ENCODE data around the gene TGFBR1. TPM values are rescaled to one million over a fixed set of nuclear protein-coding genes. Genes with fewer than 3 reads are reported as not detected.
"Not testable (repeated sequence)": the region's sequence is repeated elsewhere in the genome, so short reads cannot be mapped to it uniquely, and the experiment has no call there.

Gene TGFBR1
- total and polyA plus RNA-seq, 7 experiments from 2014 or later, result 18.3 to 95.5 (median 27.8) TPM

DNA sequence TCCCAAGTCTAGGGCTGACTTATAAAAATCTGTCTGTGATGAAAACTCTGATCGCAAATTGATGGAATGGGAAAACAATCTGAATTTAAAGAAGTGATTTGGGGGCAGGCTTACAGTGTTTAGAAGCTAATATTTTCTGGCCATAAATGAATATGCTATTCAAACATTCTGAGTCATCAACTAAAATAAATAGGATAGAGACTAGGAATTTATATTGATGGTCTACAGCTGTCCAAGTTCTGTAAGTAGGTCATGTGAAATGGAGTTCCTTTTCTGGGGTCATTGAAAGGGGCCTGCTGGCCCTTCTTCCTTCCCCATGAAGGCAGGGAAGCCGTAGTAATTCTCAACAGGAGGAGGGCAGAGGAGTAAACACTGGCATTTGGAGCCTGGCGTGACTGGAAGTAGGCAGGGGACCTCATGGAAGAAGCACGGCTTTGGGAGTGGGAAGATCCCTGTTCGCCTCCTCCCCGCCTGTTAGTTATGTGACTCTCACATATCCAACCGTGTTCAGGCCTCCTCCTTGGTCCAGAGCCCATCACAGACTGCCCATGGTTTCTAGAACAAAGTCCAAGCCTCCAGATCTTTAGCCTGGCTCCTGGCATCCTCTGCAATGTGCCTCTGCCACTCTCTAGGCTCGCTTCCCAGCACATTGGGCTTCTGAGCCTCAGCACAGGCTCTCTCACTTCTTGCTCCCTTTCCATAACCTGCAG, 85.1 kb downstream of the TGFBR1 start:
- Histone ChIP-seq H3K36me3 (ENCODE audit: control insufficient read depth in 2 of 3, insufficient read depth in 3 of 3, low read length in 3 of 3) (no peaks in the 10 kb centered on the region), H3K4me1 (ENCODE audit: control insufficient read depth in 2 of 2, insufficient read depth in 2 of 2, low read length in 2 of 2) (no peaks in the 10 kb centered on the region), H3K9me3 (ENCODE audit: control insufficient read depth in 2 of 3, low read length in 3 of 3) (no peaks in the 10 kb centered on the region), H3K27ac (ENCODE audit: low read depth, low read length) (no peak overlapping the region), H3K4me3 (ENCODE audit: low read length) (no peak overlapping the region), H3K27me3 (ENCODE audit: control insufficient read depth in 2 of 2, insufficient read depth in 2 of 2, low read length in 2 of 2) (peaks cover 0 to 3% of the 10 kb centered on the region in 2 donors)
- H3K9me3 Mint-ChIP-seq, result peaks cover 0 to 1% (median 0%) of the 10 kb centered on the region in 11 donors
- ChIA-PET POLR2A (no interaction called here), CTCF (no interaction called here)
- intact Hi-C loops (cut with micrococcal nuclease), result no loop called here
- DNase-seq (no peak), ATAC-seq (no peak)
- peak overlapping the region in 1 of 9 donors; percentile 22 for H3K27ac Mint-ChIP-seq
- no peaks in the 10 kb centered on the region for H3K36me3 Mint-ChIP-seq
- H3K27me3 Mint-ChIP-seq, result peaks cover 0 to 50% (median 7%) of the 10 kb centered on the region in 5 donors
- H3K4me1 Mint-ChIP-seq, result peaks cover 0 to 17% (median 7%) of the 10 kb centered on the region in 7 donors
- no peak overlapping the region for H3K4me3 Mint-ChIP-seq

GRCh38 chr9:99190597-99191283, 85.8 kb downstream of the TGFBR1 start:
- ChIA-PET CTCF (no interaction called here), POLR2A (no interaction called here)
- H3K4me3 Mint-ChIP-seq, result no peak overlapping the region
- ATAC-seq, result no peak
- peaks cover 0 to 18% (median 7%) of the 10 kb centered on the region in 7 donors for H3K4me1 Mint-ChIP-seq
- H3K27me3 Mint-ChIP-seq, result peaks cover 0 to 52% (median 7%) of the 10 kb centered on the region in 5 donors
- no peak overlapping the region for H3K4me3 ChIP-seq (ENCODE audit: low read length)
- H3K36me3 Mint-ChIP-seq, result no peaks in the 10 kb centered on the region
- no peak overlapping the region for H3K27ac ChIP-seq (ENCODE audit: low read depth, low read length)
- H3K9me3 Mint-ChIP-seq, result peaks cover 0 to 1% (median 0%) of the 10 kb centered on the region in 11 donors
- no peaks in the 10 kb centered on the region for H3K4me1 ChIP-seq (ENCODE audit: control insufficient read depth in 2 of 2, insufficient read depth in 2 of 2, low read length in 2 of 2)
- peak overlapping the region in 1 of 9 donors; percentile 22 for H3K27ac Mint-ChIP-seq
- no peaks in the 10 kb centered on the region for H3K9me3 ChIP-seq (ENCODE audit: control insufficient read depth in 2 of 3, low read length in 3 of 3)
- H3K27me3 ChIP-seq (ENCODE audit: control insufficient read depth in 2 of 2, insufficient read depth in 2 of 2, low read length in 2 of 2), result peaks cover 0 to 3% of the 10 kb centered on the region in 2 donors
- no peaks in the 10 kb centered on the region for H3K36me3 ChIP-seq (ENCODE audit: control insufficient read depth in 2 of 3, insufficient read depth in 3 of 3, low read length in 3 of 3)
- intact Hi-C loops (cut with micrococcal nuclease), result no loop called here
- no peak for DNase-seq

GRCh38 chr9:99192786-99193465, 88.0 kb downstream of the TGFBR1 start:
- H3K27ac ChIP-seq (ENCODE audit: low read depth, low read length), result no peak overlapping the region
- ChIA-PET CTCF (no interaction called here), POLR2A (no interaction called here)
- H3K4me3 ChIP-seq (ENCODE audit: low read length), result no peak overlapping the region
- H3K36me3 ChIP-seq (ENCODE audit: control insufficient read depth in 2 of 3, insufficient read depth in 3 of 3, low read length in 3 of 3), result no peaks in the 10 kb centered on the region
- H3K9me3 ChIP-seq (ENCODE audit: control insufficient read depth in 2 of 3, low read length in 3 of 3), result no peaks in the 10 kb centered on the region
- peaks cover 0 to 29% (median 0%) of the 10 kb centered on the region in 7 donors for H3K4me1 Mint-ChIP-seq
- peaks cover 0 to 3% of the 10 kb centered on the region in 2 donors for H3K27me3 ChIP-seq (ENCODE audit: control insufficient read depth in 2 of 2, insufficient read depth in 2 of 2, low read length in 2 of 2)
- H3K27me3 Mint-ChIP-seq, result peaks cover 0 to 56% (median 7%) of the 10 kb centered on the region in 5 donors
- DNase-seq, result no peak
- no peaks in the 10 kb centered on the region for H3K36me3 Mint-ChIP-seq
- H3K9me3 Mint-ChIP-seq, result peaks cover 0 to 1% (median 0%) of the 10 kb centered on the region in 11 donors
- H3K27ac Mint-ChIP-seq, result no peak overlapping the region
- no peak overlapping the region for H3K4me3 Mint-ChIP-seq
- intact Hi-C loops (cut with micrococcal nuclease), result no loop called here
- ATAC-seq, result no peak
- no peaks in the 10 kb centered on the region for H3K4me1 ChIP-seq (ENCODE audit: control insufficient read depth in 2 of 2, insufficient read depth in 2 of 2, low read length in 2 of 2)

GRCh38 chr9:99193466-99193821, 88.5 kb downstream of the TGFBR1 start:
- Mint-ChIP-seq H3K4me1 (peaks cover 0 to 33% (median 0%) of the 10 kb centered on the region in 7 donors), H3K27ac (no peak overlapping the region), H3K4me3 (no peak overlapping the region), H3K36me3 (no peaks in the 10 kb centered on the region), H3K27me3 (peaks cover 0 to 51% (median 7%) of the 10 kb centered on the region in 5 donors), H3K9me3 (peaks cover 0 to 1% (median 0%) of the 10 kb centered on the region in 11 donors)
- H3K4me3 ChIP-seq (ENCODE audit: low read length), result no peak overlapping the region
- peaks cover 0 to 3% of the 10 kb centered on the region in 2 donors for H3K27me3 ChIP-seq (ENCODE audit: control insufficient read depth in 2 of 2, insufficient read depth in 2 of 2, low read length in 2 of 2)
- DNase-seq (no peak), ATAC-seq (no peak)
- ChIA-PET CTCF (no interaction called here), POLR2A (no interaction called here)
- H3K36me3 ChIP-seq (ENCODE audit: control insufficient read depth in 2 of 3, insufficient read depth in 3 of 3, low read length in 3 of 3), result no peaks in the 10 kb centered on the region
- no peaks in the 10 kb centered on the region for H3K9me3 ChIP-seq (ENCODE audit: control insufficient read depth in 2 of 3, low read length in 3 of 3)
- no peak overlapping the region for H3K27ac ChIP-seq (ENCODE audit: low read depth, low read length)
- no peaks in the 10 kb centered on the region for H3K4me1 ChIP-seq (ENCODE audit: control insufficient read depth in 2 of 2, insufficient read depth in 2 of 2, low read length in 2 of 2)
- intact Hi-C loops (cut with micrococcal nuclease), result no loop called here

DNA sequence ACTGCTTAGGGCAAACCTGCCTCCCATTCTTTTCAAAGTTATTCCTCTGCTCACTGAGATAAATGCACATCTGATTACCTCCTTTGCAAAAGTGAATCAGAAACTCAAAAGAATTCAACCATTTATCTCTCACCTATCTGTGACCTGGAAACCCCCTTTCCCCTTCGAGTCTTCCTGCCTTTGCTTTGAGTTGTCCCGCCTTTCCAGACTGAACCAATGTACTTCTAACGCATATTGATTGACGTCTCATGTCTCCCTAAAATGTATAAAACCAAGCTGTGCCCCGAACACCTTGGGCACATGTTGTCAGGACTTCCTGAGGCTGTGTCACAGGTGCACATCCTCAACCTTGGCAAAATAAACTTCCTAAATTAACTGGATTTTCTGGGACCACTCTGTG, 91.6 kb downstream of the TGFBR1 start:
- H3K4me1 Mint-ChIP-seq, result peaks cover 0 to 33% (median 0%) of the 10 kb centered on the region in 7 donors
- CTCF ChIA-PET, result interaction anchor here (2.1 kb wide), 1 partner anchor 12 kb away, joined by 12 read pairs; no protein-coding TSS in a partner anchor
- H3K9me3 ChIP-seq (ENCODE audit: control insufficient read depth in 2 of 3, low read length in 3 of 3); H3K36me3 ChIP-seq (ENCODE audit: control insufficient read depth in 2 of 3, insufficient read depth in 3 of 3, low read length in 3 of 3); H3K4me1 ChIP-seq (ENCODE audit: control insufficient read depth in 2 of 2, insufficient read depth in 2 of 2, low read length in 2 of 2); H3K27me3 ChIP-seq (ENCODE audit: control insufficient read depth in 2 of 2, insufficient read depth in 2 of 2, low read length in 2 of 2); H3K27ac ChIP-seq (ENCODE audit: low read depth, low read length); H3K4me3 ChIP-seq (ENCODE audit: low read length); intact Hi-C loops (cut with micrococcal nuclease); H3K36me3 Mint-ChIP-seq; H3K9me3 Mint-ChIP-seq; H3K27ac Mint-ChIP-seq; ATAC-seq; DNase-seq: not testable (repeated sequence)
- peak overlapping the region in 1 of 10 donors; percentile 33 for H3K4me3 Mint-ChIP-seq
- POLR2A ChIA-PET, result interaction anchor here (0.9 kb wide), 1 partner anchor 12 kb away, joined by 3 read pairs; no protein-coding TSS in a partner anchor
- H3K27me3 Mint-ChIP-seq, result peaks cover 0 to 44% (median 6%) of the 10 kb centered on the region in 5 donors

- ChIA-PET POLR2A (interaction anchor here (0.9 kb wide), 1 partner anchor 12 kb away, joined by 3 read pairs; no protein-coding TSS in a partner anchor), CTCF (interaction anchor here (0.6 to 2.1 kb wide), 2 partner anchors 12 to 236 kb away, joined by 3 to 12 read pairs; no protein-coding TSS in a partner anchor)
- H3K27ac Mint-ChIP-seq, result no peak overlapping the region
- peaks cover 0 to 1% (median 0%) of the 10 kb centered on the region in 11 donors for H3K9me3 Mint-ChIP-seq
- Histone ChIP-seq H3K27ac (ENCODE audit: low read depth, low read length) (no peak overlapping the region), H3K36me3 (ENCODE audit: control insufficient read depth in 2 of 3, insufficient read depth in 3 of 3, low read length in 3 of 3) (no peaks in the 10 kb centered on the region), H3K4me3 (ENCODE audit: low read length) (no peak overlapping the region), H3K4me1 (ENCODE audit: control insufficient read depth in 2 of 2, insufficient read depth in 2 of 2, low read length in 2 of 2) (no peaks in the 10 kb centered on the region), H3K27me3 (ENCODE audit: control insufficient read depth in 2 of 2, insufficient read depth in 2 of 2, low read length in 2 of 2) (no peaks in the 10 kb centered on the region), H3K9me3 (ENCODE audit: control insufficient read depth in 2 of 3, low read length in 3 of 3) (no peaks in the 10 kb centered on the region)
- ATAC-seq (no peak), DNase-seq (no peak)
- H3K4me1 Mint-ChIP-seq, result peaks cover 0 to 33% (median 0%) of the 10 kb centered on the region in 7 donors
- H3K36me3 Mint-ChIP-seq, result no peaks in the 10 kb centered on the region
- intact Hi-C loops (cut with micrococcal nuclease), result no loop called here
- H3K27me3 Mint-ChIP-seq, result peaks cover 0 to 45% (median 6%) of the 10 kb centered on the region in 5 donors
- H3K4me3 Mint-ChIP-seq, result no peak overlapping the region
These were observed 92.3 kb downstream of the TGFBR1 start for GRCh38 chr9:99197124-99197630.

Data from naive thymus-derived CD4-positive, alpha-beta T cell (primary cell).